Stimulated activated naive B cell treated with anti-CD40 and anti-IgM and Interleukin-4, amounts not matched to agents 10 μg/mL and 1 μg/mL and 100 μg/mL, for 72 hours (primary cell): ENCODE data around the gene RAB3IL1.
A peak's percentile ranks its signal among the peaks of the same experiment; 100 is the strongest.
"Not testable (repeated sequence)": the region's sequence is repeated elsewhere in the genome, so short reads cannot be mapped to it uniquely, and the experiment has no call there.

Experiments
- ATAC-seq, 2 donors: fragments of 150-1000 bp; cut with Tn5 transposase; replicated peaks; 2 replicates each; pipeline ENCODE4 v1.10.0; 2021; ENCODE audit warnings: moderate library complexity in 1 of 2
- DNase-seq: peaks from one replicate; pipeline ENCODE4 v3.0.0; 2021
- H3K27ac Mint-ChIP-seq: one replicate; pipeline ENCODE4 v1.8.0; 2022; ENCODE audit warnings: mild to moderate bottlenecking, mixed read lengths
- H3K27me3 Mint-ChIP-seq, 2 donors: one replicate each; pipeline ENCODE4 v1.8.0; 2022; ENCODE audit warnings: mixed read lengths in 2 of 2
- H3K36me3 Mint-ChIP-seq, 2 donors: one replicate each; pipeline ENCODE4 v1.8.0; 2022; ENCODE audit warnings: mixed read lengths in 2 of 2, mild to moderate bottlenecking in 1 of 2
- H3K4me1 Mint-ChIP-seq, 2 donors: one replicate each; pipeline ENCODE4 v1.8.0; 2022; ENCODE audit warnings: mixed read lengths in 2 of 2, mild to moderate bottlenecking in 1 of 2
- H3K4me3 Mint-ChIP-seq, 2 donors: one replicate each; pipeline ENCODE4 v1.8.0; 2022; ENCODE audit warnings: mild to moderate bottlenecking in 2 of 2, mixed read lengths in 2 of 2, moderate library complexity in 1 of 2
- H3K9me3 Mint-ChIP-seq, 2 donors: one replicate each; pipeline ENCODE4 v1.8.0; 2022; ENCODE audit warnings: mixed read lengths in 2 of 2, mild to moderate bottlenecking in 1 of 2

RAB3IL1 gene

DNA sequence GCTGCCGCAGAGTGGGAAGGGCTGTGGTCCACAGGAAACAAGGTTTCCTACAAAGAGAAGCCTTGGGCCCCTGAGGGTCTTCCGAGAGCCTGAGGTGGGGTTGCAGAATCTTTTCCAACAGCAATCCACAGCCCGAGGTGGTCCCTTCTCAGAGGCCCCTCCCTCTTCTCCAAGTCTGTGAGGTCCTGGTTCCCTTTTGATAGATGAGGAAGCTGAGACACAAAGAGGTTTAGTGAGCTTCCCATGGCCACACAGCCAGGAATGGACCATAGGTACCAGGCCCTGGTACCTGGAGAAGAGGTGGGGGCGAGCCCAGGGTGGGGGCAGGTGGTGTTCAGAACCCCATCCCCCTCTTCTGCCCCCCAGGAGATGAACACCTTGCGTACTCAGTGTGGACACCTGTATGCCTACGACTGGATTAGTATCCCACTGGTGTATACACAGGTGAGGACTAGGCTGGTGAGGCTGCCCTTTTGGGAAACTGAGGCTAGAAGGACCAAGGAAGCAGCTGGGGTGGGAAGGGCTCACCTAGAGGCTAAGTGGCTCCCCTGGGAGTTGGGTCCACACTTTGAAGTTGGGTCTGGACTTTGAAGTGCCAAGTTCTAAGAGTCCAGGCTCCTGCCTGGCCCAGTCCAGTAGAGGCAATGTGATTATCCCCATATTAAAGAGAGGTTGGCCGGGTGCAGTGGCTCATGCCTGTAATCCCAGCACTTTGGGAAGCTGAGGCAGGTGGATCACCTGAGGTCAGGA is 39.8 kb upstream of the RAB3IL1 start:
- peaks cover 17 to 42% of the 10 kb centered on the region in 2 donors for H3K4me1 Mint-ChIP-seq
- ATAC-seq (no peak), DNase-seq (no peak)
- H3K27ac Mint-ChIP-seq: no peak overlapping the region
- H3K27me3 Mint-ChIP-seq: peaks cover 7 to 21% of the 10 kb centered on the region in 2 donors
- H3K9me3 Mint-ChIP-seq: no peaks in the 10 kb centered on the region
- H3K4me3 Mint-ChIP-seq: no peak overlapping the region
- H3K36me3 Mint-ChIP-seq: peaks cover 12 to 27% of the 10 kb centered on the region in 2 donors

DNA sequence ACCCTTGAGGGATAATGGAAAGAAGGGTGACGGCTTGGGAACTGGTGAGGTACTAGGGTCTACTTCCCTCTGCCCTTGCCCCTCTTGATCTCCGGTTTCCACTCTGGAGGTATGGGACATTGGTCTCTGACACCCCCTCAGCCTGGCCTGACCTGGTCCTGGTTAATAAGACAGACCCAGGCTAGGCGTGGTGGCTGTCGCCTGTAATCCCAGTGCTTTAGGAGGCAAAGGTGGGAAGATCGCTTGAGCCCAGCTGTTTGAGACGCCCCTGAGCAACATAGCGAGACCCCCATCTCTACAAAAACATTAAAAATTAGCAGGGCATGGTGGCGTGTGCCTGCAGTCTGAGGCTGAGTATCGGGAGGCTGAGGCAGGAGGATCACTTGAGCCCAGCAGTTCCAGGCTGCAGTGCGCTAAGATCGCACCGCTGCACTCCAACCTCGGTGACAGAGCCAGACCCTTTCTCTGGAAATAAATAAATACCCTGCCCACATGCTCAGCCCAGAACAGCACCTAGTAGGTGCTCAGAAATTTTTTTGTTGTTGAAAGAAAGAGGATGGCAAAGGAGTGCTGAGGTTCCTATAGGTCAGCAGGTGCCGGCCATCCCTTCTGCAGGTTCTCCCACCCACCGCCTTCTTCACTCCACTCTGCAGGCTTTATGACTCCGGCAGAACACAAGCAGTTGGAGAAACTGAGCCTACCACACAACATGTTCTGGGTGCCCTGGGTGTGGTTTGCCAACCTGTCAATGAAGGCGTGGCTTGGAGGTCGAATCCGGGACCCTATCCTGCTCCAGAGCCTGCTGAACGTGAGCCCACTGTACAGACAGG is 39.0 kb upstream of the RAB3IL1 start:
- Mint-ChIP-seq H3K4me1 (peaks cover 9 to 34% of the 10 kb centered on the region in 2 donors), H3K4me3 (peak overlapping the region; percentile 56 to 74), H3K27ac (no peak overlapping the region), H3K27me3 (peaks cover 11 to 27% of the 10 kb centered on the region in 2 donors), H3K36me3 (peaks cover 12 to 22% of the 10 kb centered on the region in 2 donors), H3K9me3 (no peaks in the 10 kb centered on the region)
- no peak for ATAC-seq
- DNase-seq: no peak

DNA sequence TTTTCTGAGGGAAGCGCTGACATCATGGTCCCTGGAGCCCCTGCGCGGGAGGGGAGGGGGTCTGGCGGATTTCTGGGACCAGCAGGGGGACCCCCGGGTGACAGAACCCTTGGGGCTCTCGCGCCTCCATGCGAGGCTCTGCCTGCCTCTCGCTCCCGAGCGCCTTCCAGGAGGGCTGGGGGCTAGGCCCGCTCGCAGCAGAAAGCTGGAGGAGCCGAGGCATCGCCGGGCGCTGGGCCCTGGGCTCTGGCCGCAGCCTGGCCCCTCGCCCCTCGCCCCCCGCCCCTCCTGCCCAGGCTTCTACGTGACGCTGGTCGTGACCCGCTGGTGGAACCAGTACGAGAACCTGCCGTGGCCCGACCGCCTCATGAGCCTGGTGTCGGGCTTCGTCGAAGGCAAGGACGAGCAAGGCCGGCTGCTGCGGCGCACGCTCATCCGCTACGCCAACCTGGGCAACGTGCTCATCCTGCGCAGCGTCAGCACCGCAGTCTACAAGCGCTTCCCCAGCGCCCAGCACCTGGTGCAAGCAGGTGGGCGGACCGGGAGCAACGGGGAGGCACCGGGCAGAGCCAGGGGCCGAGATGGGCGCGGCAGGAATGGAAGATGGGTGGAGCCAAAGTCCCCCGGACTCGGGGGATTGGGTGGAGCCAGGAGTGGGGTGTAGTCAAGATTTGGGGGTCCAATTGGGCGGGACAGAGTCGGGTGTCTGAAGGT is 38.2 kb upstream of the RAB3IL1 start:
- H3K9me3 Mint-ChIP-seq: no peaks in the 10 kb centered on the region
- peak overlapping the region; percentile 58 to 74 for H3K4me3 Mint-ChIP-seq
- H3K27me3 Mint-ChIP-seq: peaks cover 11 to 27% of the 10 kb centered on the region in 2 donors
- peak overlapping the region; percentile 42 for H3K27ac Mint-ChIP-seq
- no peak for DNase-seq
- peaks cover 7 to 26% of the 10 kb centered on the region in 2 donors for H3K4me1 Mint-ChIP-seq
- peaks cover 12 to 22% of the 10 kb centered on the region in 2 donors for H3K36me3 Mint-ChIP-seq
- peak; percentile 78 to 81 for ATAC-seq

DNA sequence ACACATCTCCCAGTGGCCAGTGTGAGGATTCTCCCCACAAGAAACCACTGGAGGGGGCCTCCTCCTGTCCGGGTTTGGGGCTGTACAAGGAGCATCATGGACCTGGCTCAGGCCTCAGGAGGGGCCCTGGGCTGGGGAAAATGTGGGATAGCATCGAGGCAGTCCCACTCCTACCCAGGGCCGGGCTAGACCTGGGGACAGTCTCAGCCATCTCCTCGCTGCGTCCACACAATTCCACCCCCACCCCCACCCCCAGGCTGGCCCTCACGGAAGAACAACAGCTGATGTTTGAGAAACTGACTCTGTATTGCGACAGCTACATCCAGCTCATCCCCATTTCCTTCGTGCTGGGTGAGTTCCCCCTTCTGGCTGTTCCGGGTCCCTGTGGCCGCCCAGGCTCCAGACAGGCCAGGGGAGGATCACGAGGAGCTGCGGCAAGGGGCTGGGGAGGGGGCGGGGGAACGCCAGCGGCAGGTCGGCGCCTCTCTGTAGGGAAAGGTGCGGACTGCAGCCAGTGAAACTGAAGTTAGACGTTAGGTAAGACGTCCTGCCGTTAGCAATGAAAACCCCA is 37.6 kb upstream of the RAB3IL1 start:
- Mint-ChIP-seq H3K27me3 (peaks cover 11 to 27% of the 10 kb centered on the region in 2 donors), H3K9me3 (no peaks in the 10 kb centered on the region), H3K27ac (no peak overlapping the region), H3K4me3 (peak overlapping the region; percentile 58 to 69), H3K36me3 (peaks cover 12 to 20% of the 10 kb centered on the region in 2 donors), H3K4me1 (peaks cover 8 to 24% of the 10 kb centered on the region in 2 donors)
- ATAC-seq: peak; percentile 41 to 53
- no peak for DNase-seq

DNA sequence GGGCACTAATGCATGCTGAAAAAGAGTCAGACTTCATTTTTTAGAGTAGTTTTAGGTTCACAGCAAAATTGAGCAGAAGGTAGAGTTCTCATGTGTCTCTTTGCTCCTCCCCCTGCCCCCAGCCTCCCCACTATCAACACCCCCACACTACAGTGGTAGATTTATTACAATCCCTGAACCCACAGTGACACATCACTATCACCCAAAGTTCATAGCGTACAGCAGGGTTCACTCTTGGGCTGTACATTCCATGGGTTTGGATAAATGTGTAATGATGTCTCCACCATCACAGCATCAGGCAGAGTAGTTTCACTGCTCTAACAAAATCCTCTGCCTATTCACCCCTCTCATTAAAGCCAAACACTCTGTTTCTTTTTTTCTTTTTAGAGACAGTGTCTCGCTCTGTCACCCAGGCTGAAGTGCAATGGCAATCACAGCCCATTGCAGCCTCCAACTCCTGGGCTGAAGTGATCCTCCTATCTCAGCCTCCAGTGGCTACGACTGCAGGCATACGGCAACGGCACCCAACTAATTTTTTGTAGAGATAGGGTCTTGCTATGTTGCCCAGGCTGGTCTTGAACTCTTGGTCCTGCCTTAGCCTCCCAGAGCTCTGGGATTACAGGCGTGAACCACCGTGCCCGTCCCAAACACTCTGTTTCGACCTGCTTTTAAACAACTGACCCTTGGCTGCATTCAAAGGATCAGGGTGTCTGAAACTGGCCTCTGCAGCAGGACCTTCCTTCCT is 36.9 kb upstream of the RAB3IL1 start:
- no peak for DNase-seq
- H3K27ac Mint-ChIP-seq: no peak overlapping the region
- peaks cover 12 to 18% of the 10 kb centered on the region in 2 donors for H3K36me3 Mint-ChIP-seq
- H3K9me3 Mint-ChIP-seq: no peaks in the 10 kb centered on the region
- no peak overlapping the region for H3K4me3 Mint-ChIP-seq
- peaks cover 10 to 29% of the 10 kb centered on the region in 2 donors for H3K4me1 Mint-ChIP-seq
- ATAC-seq: no peak
- peaks cover 11 to 27% of the 10 kb centered on the region in 2 donors for H3K27me3 Mint-ChIP-seq

DNA sequence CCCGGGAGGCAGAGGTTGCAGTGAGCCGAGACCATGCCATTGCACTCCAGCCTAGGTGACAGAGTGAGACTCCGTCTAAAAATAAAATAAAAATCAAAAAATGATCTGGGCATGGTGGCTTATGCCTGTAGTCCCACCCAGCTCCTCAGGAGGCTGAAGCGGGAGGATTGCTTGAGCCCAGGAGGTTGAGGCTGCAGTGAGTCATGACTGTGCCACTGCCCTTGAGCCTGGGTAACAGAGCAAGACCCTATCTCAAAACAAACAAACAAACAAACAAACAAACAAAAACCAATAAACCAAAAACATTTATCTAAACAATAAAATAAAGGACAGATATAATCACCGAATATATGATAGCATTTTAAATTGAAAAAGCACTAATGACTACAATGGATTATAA is 36.3 kb upstream of the RAB3IL1 start:
- Mint-ChIP-seq H3K27me3 (peaks cover 11 to 27% of the 10 kb centered on the region in 2 donors), H3K36me3 (peaks cover 12% of the 10 kb centered on the region in 2 donors), H3K4me1 (peaks cover 7 to 29% of the 10 kb centered on the region in 2 donors)
- H3K9me3 Mint-ChIP-seq, ATAC-seq, H3K27ac Mint-ChIP-seq, H3K4me3 Mint-ChIP-seq, DNase-seq: not testable (repeated sequence)

DNA sequence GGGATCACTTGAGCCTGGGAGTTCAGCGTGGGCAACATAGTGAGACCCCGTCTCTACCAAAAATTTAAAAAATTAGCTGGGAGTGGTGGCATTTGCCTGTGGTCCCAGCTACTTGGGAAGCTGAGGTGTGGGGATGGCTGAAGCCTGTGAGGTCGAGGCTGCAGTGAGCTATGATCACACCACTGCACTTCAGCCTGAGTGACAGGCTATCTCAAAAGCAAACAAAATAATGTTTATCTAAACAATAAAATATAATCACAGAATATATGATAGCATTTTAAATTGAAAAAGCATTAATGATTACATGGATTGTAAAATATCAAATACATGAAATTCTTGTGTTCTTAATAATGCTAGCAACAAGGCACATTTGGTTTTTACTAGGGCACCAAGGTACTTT is 35.5 kb upstream of the RAB3IL1 start:
- no peak for DNase-seq
- Mint-ChIP-seq H3K4me1 (peaks cover 7 to 29% of the 10 kb centered on the region in 2 donors), H3K27me3 (peaks cover 11 to 27% of the 10 kb centered on the region in 2 donors), H3K9me3 (no peaks in the 10 kb centered on the region), H3K36me3 (peaks cover 6 to 7% of the 10 kb centered on the region in 2 donors), H3K4me3 (no peak overlapping the region), H3K27ac (no peak overlapping the region)
- ATAC-seq: no peak

DNA sequence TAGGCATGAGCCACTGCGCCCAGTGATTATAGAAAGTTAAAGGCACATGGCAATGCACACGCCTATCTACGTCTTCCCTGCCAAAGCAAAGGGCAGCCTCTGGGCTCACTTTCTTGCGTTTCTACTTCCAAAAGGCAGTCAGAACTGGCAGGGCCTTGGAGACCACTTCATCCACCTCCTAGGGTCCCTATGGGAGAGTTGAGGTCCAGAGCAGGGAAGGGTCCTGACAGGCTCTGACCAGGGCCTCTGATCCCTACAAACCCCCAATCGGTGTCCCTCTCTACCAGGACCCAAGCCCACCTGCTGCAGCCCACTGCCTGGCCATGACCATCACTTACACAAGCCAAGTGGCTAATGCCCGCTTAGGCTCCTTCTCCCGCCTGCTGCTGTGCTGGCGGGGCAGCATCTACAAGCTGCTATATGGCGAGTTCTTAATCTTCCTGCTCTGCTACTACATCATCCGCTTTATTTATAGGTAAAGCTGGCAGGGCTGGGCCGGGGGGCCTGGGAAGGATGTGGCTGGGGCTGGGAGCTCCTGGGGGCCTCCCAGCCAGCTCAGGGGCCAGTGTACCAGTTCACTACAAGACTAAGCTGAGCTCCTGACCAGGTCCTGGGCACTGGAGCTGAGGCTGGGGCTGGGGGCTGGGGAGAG is 34.2 kb upstream of the RAB3IL1 start:
- Mint-ChIP-seq H3K36me3 (peaks cover 5 to 6% of the 10 kb centered on the region in 2 donors), H3K9me3 (no peaks in the 10 kb centered on the region), H3K4me1 (peaks cover 15 to 37% of the 10 kb centered on the region in 2 donors), H3K27ac (no peak overlapping the region), H3K4me3 (no peak overlapping the region), H3K27me3 (peaks cover 11 to 27% of the 10 kb centered on the region in 2 donors)
- no peak for ATAC-seq
- DNase-seq: no peak

DNA sequence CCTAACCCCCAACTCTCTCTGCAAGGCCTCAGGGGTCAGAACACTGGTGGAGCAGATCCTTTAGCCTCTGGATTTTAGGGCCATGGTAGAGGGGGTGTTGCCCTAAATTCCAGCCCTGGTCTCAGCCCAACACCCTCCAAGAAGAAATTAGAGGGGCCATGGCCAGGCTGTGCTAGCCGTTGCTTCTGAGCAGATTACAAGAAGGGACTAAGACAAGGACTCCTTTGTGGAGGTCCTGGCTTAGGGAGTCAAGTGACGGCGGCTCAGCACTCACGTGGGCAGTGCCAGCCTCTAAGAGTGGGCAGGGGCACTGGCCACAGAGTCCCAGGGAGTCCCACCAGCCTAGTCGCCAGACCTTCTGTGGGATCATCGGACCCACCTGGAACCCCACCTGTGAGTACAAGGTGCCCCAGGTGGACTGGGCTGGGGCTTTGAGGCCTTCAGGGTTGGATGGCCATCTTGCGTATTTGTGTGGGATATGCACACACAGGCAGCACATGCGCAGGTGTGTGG is 32.7 kb upstream of the RAB3IL1 start, which contains the start of gene BEST1:
TSS of gene BEST1 (plus strand) at position 317 of the 513 bp plus-strand sequence. CDS start 1,456 bp downstream, outside the sequence.
- Mint-ChIP-seq H3K9me3 (no peaks in the 10 kb centered on the region), H3K36me3 (no peaks in the 10 kb centered on the region), H3K4me1 (peaks cover 11 to 24% of the 10 kb centered on the region in 2 donors), H3K27ac (no peak within 1 kb of the TSS), H3K4me3 (no peak within 1 kb of the TSS), H3K27me3 (peaks cover 11 to 19% of the 10 kb centered on the region in 2 donors)
- DNase-seq: no peak
- no peak for ATAC-seq

DNA sequence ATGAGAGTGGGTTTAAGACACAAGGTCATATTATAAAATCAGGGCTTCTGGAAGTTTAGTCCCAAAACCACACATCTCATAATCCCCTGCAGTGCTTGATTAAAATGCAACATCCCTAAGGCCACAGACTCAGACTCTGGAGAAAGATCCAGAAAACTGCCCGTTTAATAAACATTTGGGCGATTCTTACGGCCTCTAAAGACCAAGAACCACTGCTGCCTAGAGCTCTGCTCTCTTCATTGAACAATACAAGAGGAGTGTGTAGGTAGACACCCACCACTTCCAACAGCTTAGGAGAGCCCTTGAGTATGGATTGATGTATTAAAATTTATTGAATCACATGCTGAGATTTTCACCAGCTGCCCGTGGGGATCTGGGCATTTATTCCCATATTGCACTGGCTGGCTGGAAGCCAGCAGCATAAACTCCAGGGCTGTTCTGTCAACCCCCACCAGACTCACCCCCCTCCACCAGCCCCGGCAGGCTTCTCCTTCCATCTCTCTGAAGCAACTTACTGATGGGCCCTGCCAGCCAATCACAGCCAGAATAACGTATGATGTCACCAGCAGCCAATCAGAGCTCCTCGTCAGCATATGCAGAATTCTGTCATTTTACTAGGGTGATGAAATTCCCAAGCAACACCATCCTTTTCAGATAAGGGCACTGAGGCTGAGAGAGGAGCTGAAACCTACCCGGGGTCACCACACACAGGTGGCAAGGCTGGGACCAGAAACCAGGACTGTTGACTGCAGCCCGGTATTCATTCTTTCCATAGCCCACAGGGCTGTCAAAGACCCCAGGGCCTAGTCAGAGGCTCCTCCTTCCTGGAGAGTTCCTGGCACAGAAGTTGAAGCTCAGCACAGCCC is 32.0 kb upstream of the RAB3IL1 start:
- H3K4me3 Mint-ChIP-seq: no peak overlapping the region
- H3K4me1 Mint-ChIP-seq: peaks cover 11 to 17% of the 10 kb centered on the region in 2 donors
- peaks cover 9 to 12% of the 10 kb centered on the region in 2 donors for H3K27me3 Mint-ChIP-seq
- H3K27ac Mint-ChIP-seq: no peak overlapping the region
- ATAC-seq (peak in 1 of 2 donors; percentile 33), DNase-seq (no peak)
- no peaks in the 10 kb centered on the region for H3K9me3 Mint-ChIP-seq
- H3K36me3 Mint-ChIP-seq: no peaks in the 10 kb centered on the region

DNA sequence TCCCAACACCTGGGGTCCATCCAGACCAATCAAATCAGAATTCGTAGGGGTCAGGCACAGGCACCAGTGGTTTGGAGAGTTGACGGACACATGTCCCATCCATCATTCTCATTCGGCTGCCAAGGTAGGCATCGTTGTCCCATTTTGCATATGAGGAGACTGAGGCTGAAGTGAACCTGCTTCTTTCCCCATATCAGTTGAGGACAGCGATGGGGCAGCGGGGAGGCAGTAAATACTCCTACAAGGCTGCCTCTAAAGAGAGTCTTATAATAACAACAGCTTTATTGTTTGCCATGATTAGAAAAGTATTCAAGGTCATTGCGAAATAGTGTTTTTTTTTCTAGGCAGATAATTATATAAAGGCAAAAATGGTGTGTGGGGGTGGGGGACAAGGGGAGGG is 31.1 kb upstream of the RAB3IL1 start:
- H3K36me3 Mint-ChIP-seq: no peaks in the 10 kb centered on the region
- peaks cover 3 to 6% of the 10 kb centered on the region in 2 donors for H3K27me3 Mint-ChIP-seq
- DNase-seq (no peak), ATAC-seq (no peak)
- H3K9me3 Mint-ChIP-seq: no peaks in the 10 kb centered on the region
- peaks cover 11 to 14% of the 10 kb centered on the region in 2 donors for H3K4me1 Mint-ChIP-seq
- H3K27ac Mint-ChIP-seq: no peak overlapping the region
- no peak overlapping the region for H3K4me3 Mint-ChIP-seq
